Measurements from ENCODE around the gene ECHS1. TPM values are rescaled to one million over a fixed set of nuclear protein-coding genes. Genes with fewer than 3 reads are reported as not detected.

ECHS1 gene
- total RNA-seq, 4 donors from 2014 or later, result 106 to 317 (median 123) TPM

GRCh38 chr10:133353202-133353959 lies 19.8 kb downstream of the ECHS1 start:
- TF ChIP-seq, protein P1, sequence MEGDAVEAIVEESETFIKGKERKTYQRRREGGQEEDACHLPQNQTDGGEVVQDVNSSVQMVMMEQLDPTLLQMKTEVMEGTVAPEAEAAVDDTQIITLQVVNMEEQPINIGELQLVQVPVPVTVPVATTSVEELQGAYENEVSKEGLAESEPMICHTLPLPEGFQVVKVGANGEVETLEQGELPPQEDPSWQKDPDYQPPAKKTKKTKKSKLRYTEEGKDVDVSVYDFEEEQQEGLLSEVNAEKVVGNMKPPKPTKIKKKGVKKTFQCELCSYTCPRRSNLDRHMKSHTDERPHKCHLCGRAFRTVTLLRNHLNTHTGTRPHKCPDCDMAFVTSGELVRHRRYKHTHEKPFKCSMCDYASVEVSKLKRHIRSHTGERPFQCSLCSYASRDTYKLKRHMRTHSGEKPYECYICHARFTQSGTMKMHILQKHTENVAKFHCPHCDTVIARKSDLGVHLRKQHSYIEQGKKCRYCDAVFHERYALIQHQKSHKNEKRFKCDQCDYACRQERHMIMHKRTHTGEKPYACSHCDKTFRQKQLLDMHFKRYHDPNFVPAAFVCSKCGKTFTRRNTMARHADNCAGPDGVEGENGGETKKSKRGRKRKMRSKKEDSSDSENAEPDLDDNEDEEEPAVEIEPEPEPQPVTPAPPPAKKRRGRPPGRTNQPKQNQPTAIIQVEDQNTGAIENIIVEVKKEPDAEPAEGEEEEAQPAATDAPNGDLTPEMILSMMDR (IDR thresholded peaks at IDR 0.05; ENCODE audit: low read depth), result no peak

- TF ChIP-seq, protein P1 (IDR thresholded peaks at IDR 0.05; ENCODE audit: low read depth), result no peak
These were observed 21.5 kb downstream of the ECHS1 start for GRCh38 chr10:133351408-133352318.

GRCh38 chr10:133350950-133351329 lies 22.2 kb downstream of the ECHS1 start:
- TF ChIP-seq, protein P1 (IDR thresholded peaks at IDR 0.05; ENCODE audit: low read depth), result no peak

DNA sequence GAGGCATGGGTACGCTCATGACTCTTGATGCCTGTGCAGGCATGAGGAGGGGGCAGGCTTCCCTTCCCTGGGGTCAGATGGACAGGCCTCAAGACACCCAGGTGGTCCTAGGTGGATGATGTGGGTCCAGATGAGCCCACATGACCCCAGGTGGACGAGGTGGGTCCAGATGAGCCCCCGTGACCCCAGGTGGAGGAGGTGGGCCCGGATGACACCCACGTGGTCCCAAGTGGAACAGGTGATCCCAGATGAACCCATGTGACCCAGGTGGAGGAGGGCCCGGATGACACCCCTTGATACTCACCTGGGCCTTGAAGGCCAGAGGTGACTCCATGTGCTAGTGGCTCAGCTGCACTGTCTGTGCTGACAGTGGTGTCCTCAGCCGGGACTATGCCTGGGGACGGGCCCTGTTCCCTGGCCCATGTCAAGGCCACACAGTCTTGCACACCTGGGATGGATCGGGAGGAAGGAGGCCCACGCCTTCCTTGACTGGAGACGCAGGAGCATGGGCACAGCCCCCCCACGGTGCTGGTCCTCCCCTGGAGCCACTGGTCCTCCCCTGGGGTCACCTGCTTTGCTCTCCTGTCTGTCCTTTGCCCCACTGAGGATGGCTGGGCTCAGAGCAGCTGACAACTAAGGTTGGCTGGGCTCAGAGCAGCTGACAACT lies 22.7 kb downstream of the ECHS1 start:
- TF ChIP-seq, protein P1 (IDR thresholded peaks at IDR 0.05; ENCODE audit: low read depth), result no peak

GRCh38 chr10:133349577-133350011 lies 23.6 kb downstream of the ECHS1 start:
- TF ChIP-seq, protein P1 (IDR thresholded peaks at IDR 0.05; ENCODE audit: low read depth), result no peak

- TF ChIP-seq, protein P1 (IDR thresholded peaks at IDR 0.05; ENCODE audit: low read depth), result no peak
These were observed 24.0 kb downstream of the ECHS1 start for GRCh38 chr10:133349160-133349568.

Measured in subcutaneous adipose tissue (tissue), 4 donors.